Stimulated activated CD4-positive, alpha-beta T cell treated with anti-CD3 and anti-CD28 coated beads, Interleukin-4, amount 100 ng/mL, for 48 hours (primary cell): ENCODE results near the gene ATP10A.
"Not testable (repeated sequence)": the region's sequence is repeated elsewhere in the genome, so short reads cannot be mapped to it uniquely, and the experiment has no call there.

Experiments
- DNase-seq, 2 donors: peaks; one replicate each; pipeline ENCODE4 v3.0.0-alpha.2; 2020; ENCODE audit warnings: low read depth in 2 of 2

ATP10A gene

DNA sequence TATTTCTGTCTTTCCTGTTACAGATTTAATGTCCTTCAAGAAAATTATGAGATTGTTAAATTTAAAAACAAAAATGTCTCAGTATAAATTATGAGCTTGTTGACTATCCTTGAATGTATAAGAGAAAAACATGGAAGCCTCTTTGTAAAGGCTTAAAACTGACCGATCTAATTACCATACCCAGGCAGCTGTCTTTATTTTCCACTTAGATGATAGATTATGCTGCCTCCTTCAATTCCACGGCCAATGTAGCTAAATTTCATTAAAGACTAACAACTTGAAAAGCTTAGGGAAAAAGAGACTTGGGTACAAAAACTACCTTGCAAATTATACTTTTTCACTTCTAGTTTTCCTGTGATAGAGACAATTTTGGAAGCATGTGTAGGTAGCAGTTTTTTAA is 88.3 kb downstream of the ATP10A start:
- DNase-seq, result no peak

DNA sequence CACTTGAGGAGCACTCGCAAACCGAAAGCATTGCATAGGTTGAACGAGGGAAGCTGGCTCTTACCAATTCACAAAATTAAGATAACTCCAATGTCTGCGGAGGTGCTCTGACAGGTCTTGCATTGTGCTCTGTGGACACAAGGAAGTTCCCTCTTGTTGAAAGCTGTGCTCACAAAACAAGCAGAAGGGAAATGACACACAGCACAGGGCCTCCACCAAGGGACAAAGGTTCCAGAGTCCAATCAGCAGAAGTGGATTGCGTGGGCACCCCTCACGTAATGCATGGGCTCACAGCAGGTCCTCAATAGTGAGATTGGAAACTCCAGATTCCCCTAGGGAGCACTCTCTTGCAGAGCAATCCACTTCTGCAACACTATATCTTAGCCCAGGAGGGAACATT is 89.9 kb downstream of the ATP10A start:
- no peak for DNase-seq

DNA sequence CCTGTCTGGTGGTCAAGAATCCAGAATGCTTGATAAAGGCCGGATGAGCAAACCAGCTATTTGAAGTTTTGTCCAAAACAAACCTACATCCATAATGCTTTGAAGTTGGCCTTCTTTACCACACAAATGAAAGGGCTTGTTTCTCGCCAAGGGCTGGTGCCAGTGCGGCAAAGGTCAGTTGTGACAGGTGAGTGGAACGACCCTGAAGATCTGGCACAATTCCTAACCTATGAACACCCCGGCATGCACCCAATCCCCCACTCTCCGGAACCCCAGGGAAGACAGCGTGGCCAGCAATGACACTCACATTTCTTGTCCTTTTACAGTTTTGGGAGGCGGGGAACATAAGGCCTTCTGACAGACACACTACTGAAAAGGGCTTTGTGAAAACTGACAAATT is 90.6 kb downstream of the ATP10A start:
- DNase-seq, result no peak

DNA sequence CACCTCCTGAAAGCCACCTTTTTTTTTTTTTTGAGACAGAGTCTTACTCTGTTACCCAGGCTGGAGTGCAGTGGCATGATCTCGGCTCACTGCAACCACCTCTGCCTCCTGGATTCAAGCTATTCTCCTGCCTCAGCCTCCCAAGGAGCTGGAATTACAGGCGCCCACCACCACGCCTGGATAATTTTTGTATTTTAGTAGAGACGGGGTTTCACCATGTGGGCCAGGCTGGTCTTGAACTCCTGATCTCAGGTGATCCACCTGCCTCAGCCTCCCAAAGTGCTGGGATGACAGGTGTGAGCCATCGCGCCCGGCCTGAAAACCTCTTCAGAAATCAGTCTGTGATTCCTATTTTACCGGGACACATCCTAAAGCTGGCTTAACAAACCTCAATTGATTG is 91.4 kb downstream of the ATP10A start:
- DNase-seq, result not testable (repeated sequence)

DNA sequence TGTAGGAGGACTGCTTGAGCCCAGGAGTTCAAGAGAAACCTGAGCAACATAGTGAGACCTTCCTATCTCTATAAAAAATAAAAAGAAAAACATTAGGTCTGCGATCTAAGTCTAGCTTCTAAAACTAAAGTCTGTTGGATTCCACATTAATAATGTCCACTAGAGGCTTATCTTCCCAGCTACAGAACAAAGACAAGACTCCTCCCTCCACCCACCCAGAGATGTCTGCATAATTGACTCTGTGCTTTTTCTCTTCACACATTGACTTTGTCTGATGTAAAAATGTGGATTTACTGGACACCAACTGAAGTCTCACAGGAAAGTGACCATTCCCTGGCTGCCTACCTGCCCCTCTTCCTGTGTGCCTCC is 91.8 kb downstream of the ATP10A start:
- no peak for DNase-seq

DNA sequence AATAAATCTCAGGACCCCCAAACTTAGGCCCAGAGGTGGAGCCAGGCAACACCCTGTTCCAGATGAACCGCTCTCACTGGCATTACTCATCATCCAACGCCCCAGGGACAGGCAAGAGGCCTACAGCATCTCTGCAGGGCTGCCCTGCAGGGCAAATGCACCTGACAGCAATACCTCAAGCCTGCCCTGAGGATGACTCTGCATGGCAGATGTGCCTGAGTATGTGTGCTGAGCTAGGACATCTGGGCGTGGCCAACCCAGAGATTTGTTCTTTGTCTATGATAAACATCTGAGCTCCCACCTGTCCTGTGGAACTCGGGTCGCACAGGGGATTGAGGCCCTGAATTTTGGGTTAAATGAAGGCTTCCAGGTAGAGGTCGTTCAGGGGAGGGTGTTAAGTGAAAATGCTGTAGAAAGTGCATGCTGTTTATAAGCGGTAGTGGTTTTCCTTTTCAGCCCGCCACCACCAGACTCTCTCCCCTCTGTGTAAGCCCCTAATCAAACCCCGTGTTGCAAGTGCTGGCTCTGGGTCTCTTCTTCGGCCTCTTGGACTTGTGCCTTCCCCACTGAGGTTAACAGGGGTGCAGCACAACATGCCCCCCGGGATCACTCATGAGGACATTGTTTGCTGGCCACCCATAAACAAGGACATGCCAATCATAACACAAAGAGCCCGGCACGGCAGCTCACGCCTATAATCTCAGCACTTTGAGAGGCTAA is 92.3 kb downstream of the ATP10A start:
- DNase-seq, result no peak

DNA sequence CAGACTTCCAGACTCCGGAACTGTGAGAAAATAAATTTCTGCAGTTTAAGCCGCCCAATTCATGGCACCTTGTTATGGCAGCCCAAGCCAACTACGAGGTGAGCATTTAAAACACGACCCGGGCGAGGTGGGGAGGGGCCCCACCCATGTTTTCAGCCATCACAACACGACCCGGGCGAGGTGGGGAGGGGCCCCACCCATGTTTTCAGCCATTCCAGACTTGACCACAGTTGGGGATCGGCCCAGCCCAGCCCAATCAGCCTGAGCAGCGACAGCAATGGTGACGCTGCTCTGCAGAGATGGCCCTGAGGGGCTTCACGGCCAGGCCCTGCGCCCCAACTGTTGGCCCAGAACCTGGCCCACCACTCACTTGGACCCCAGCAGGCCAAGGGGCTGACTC is 93.1 kb downstream of the ATP10A start:
- DNase-seq, result no peak

DNA sequence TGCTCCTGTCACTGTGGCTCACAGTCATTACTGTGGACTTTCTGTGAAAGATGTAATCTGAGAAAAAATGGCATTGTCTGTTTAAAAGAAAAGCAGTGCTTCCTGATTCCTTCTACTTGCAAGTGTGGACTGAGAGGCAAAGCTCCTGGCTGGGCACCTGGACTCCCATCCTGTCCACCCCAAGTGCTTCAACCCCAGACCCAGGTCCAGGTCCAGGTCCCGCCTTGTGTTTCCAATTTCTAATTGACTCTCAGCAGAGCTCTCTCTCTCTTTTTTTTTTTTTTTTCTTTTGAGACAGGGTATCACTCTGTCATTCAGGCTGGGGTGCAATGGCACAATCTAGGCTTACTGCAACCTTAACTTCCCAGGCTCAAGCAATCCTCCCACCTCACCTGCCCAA is 94.9 kb downstream of the ATP10A start:
- no peak for DNase-seq

DNA sequence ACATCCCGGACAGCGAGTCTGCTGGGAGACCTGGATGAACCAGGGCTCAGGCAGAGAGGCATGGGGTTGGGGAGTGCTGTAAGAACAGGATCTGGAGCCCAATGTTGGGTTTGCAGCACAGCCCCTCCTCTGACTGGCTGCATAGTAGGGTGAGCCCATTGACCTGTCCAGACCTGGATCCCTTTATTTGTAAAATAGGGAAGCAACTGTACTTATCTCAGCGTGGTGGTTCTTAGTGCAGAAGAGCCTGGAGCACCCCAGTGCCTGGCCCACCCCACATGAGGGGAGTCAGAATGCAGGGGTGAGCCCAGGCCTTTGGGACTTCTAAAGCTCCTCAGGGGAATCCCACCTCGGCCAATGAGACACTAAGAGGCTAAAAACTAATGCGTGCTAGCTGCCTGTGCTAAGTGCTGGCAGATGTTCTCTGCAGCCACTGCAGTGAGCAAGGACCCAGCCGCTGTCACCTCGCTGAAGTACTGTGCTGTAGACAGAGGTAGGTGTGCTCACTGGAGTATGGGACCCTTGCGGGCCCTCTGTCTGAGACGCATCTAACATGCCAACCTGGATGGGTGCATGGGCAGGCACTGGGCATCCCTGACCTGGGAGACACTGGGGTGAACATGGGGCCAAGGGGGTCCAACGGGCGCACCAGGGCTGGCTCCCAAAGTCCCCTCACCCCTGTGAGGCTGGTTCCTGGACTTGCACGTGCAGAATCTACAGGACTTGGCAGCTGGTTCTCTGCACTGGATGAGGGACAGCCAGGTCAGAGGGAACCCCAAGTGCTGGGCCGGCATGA is 95.6 kb downstream of the ATP10A start:
- DNase-seq, result no peak

DNA sequence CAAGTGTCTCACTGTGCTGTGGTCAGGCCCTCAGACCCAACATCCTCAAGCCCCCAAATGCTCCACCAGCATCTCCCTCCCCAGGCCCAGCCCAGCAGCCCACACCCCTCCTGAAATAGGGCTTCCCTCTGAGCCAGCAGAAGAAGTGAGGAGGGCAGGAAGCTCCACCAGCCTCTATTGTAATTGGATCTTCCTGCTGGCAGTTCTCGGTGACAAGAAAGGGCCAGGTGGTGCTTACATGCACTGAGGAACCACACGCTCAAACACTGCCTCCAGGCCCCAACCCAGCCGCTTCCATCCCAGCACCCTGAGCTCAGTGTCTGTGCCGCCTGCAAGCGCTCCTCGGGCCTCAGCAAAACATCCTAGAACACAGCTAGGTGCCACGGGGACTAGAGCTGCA is 96.7 kb downstream of the ATP10A start:
- no peak for DNase-seq

DNA sequence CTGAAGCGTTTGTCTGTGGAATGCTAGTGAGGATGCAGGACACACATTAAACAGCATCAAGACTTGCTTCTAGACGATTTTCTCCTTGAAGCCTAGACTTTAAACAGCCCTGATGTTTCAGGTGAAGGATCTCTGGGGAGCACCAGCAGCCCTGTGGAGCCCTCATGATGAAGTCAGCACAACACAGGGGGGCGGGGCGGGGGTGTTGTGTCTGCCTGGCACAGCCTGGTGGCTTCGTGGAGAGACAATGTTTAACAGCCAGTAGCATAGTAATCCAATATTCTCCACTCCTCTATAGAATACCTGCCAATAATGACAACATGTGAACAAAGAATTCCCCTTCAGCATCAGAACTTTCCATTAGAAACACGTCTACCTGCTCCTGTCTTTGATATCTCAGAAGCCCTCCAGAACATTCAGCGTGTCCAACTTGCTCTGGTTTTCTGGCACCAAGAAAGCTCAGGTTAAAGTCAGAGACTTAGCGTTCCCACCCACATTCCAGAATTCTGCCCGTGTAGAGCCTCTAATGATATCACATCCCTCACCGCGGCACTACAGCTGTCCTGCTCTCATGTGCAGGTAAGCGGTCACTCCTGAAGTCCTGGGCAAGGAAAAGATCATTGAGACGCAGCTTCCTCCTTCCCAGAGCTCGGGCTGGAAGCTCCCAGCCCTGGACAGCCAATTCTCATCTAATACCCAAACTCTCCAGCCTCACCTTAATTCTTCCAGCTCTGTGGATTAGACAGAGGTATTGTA is 98.0 kb downstream of the ATP10A start:
- DNase-seq, result no peak

DNA sequence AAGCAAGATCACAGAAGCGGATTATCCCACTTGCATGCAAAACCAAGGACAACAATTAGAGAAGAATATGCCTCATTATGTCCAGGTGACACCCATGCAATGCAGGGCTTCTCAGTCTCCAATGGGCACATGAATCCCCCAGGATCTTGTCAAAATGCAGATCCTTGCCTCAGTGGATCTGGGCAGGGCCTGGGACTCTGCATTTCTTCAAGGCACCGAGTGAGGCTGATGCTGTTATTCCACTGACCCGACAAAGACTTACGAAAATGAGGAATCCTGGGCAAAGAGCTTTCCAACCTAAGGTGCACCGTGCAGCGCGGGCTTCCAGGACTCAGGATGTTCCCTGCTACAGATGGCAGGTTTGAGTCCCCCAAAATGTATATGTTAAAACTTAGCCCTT is 99.2 kb downstream of the ATP10A start:
- no peak for DNase-seq

DNA sequence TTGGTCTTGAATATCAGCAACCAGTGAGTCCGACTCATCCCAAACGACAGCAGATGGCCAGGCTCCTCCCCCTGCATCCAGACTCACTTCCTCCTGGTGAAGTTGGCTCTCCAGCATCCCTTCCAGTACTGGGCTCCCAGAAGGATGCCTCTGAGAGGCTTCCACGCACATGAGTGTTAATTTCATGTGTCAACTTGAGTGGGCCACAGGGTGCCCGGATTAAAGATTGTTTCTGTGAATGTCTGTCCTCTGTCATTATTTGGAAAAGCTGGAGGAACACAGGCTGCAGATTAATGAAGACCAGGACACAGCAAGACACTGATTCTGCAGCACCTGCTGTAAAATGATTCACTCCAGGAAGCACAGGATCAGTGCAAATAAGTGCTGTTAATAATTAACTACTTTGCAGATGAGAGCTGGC is 99.8 kb downstream of the ATP10A start:
- DNase-seq, result no peak

DNA sequence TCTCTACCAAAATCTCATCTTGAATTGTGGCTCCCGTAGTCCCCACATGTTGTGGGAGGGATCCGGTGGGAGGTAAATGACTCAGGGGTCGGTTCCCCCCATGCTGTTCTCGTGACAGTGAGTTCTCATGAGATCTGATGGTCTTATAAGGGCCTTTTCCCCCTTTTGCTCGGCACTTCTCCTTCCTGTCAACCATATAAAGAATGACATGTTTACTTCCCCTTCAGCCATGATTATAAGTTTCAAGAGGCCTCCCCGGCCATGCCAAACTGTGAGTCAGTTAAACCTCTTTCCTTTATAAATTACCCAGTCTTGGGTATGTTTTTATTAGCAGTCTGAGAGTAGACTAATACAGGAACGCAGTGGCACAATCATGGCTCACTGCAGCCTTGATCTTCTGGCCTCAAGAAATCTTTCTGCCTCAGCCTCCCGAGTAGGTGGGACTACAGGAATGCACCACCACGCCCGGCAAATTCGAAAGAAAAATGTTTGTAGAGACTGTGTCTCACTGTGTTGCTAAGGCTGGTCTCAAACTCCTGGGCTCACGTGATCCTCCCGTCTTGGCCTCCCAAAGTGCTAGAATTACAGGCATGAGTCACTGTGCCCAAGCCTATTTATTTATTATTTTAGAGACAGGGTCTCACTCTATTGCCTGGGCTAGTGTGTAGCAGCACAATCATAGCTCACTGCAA is 101.0 kb downstream of the ATP10A start:
- no peak for DNase-seq

DNA sequence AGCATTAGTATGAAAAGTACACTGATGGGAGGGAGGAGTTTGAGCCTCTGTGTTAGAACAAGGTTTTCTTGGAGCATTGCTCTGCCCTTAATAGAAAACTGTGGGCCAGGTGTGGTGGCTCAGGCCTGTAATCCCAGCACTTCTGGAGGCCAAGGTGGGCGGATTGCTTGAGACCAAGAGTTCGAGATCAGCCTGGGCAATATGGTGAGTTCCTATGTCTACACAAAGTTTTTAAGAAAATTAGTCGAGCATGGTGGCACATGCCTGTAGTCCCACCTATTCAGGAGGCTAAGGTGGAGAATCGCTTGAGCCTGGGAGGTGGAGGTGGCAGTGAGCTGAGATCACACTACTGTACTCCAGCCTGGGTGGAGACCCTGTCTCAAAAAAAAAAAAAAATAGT is 103.7 kb downstream of the ATP10A start:
- no peak for DNase-seq

DNA sequence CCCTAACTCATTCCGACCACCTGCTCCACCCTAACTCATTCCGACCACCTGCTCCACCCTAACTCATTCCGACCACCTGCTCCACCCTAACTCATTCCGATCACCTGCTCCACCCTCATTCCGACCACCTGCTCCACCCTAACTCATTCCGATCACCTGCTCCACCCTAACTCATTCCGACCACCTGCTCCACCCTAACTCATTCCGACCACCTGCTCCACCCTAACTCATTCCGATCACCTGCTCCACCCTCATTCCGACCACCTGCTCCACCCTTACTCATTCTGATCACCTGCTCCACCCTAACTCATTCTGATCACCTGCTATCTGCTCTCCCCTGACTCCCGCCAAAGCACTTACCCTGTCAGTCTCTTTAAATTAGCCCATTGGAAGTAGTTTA is 104.5 kb downstream of the ATP10A start:
- DNase-seq, result not testable (repeated sequence)

DNA sequence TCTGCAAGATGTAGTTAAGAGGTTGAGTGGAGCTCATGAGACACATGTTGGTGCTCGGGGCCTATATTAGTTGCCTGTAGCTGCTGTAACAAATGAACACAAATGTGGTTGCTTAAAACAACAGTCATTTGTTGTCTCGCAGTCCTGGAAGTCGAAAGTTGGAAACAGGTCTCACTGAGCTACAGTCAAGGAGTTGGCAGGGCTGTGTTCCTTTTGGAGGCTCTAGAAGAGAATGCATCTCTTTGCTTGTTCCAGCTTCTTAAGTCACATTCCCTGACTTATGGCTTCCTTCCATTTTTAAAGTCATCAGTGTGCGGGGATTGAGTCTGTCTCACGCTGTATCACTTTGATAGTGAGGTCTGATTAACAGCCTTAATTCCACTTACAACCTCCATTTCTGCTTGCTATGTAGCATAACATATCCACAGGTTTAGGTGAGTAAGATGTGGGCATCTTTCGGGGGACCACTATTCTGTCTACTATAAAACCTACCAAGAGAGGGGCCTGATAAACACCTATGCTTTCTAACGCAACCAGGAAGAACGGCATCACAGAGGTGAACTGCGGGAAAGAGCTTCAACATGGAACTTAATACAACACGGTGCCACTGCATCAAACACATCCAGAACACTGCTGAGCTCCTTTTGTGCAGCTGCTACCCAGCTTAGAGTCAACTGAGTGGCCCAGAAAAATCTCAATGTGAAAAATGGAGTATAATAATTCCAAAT is 119.4 kb downstream of the ATP10A start:
- DNase-seq, result no peak

DNA sequence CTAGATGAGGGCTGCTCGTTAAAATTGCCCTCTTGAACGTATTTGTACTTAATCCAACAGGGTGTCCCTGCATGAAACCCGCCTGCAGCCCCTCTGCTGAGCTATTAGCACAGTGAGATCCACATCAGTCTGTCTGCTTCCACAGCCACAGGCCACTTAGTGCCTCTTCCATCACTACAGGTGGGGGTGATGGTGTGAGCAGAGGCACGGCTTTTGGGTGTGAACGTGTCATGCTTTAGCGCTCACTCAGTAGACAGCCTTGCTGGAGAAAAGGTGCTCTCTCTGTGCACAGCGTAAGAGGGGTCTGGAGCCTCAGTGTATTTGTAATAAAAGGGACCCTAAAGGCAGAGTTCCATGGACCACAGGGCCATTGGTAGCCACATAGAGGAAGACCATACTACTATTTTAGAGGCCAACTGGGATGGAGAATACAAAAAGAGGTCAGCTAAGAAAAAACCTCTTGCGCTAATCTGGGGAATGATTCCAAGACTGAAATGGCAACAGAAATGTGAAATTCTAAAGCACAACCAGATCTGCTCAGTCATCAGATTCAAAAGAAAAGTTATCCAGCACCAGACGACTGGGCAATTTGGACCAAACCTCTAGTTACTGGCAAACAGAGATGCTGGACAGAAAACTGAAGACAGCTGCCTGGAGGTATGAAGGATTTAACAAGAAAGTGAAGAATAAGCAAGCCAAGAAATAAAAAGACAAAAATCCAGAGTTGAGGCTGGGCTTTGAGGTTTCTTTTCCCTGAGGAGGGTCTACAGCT is 120.2 kb downstream of the ATP10A start:
- DNase-seq, result no peak

DNA sequence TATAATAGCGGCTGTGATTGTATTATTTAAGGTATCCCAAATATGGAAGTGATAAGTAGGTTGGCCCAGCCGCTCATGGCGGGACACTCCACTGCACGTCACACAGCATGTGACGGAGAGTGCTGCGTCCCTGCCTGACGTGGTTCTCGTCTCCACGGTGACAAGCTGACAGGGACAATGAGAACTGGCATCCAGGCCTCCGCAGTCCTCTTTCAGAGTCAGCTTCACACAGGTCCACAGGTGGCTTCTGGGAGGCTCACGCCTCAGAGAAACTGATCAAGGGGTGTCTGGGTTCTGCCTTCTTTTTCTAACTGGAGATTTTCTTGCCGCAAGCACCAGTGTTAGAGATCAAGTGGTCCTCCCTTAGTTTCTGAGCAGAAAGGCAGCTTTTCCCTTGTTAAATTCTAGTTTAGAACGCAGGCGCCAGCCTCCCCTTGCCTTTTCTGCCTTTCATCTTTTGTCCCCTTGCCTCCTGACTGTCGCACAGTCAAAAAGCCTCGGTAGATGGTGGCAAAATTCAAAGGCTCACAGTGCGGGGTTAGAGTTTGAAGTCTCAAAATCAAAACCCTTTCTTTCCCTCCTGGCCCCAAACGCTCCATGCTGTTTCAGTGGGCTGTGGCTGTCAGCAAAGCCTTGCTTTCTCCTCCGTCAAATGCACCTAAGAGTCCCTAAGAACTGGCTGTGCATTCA is 120.9 kb downstream of the ATP10A start:
- no peak for DNase-seq

DNA sequence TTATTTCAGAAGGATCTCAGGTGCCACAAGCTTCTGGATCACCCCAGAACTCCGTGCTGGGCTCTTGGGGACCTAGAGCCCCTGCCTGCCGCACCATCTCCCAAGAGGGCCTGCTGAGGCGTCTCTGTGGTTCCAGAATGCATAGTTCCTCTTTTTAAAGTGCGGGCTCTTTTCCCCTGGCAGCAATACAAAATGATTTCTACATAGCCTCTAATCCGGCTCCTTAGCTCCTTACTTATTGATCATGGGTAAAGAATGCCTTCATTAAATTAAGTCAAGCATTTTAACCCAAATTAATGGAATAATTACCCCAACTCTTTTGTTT is 121.9 kb downstream of the ATP10A start:
- no peak for DNase-seq
